H9 (cell line): ENCODE data around the gene FAXDC2. TPM values are rescaled to one million over a fixed set of nuclear protein-coding genes. Genes with fewer than 3 reads are reported as not detected.

Experiments used
- DNase-seq: peaks from one replicate; pipeline ENCODE4 v3.0.0-alpha.2; 2017
- H2AFZ ChIP-seq: one replicate; pipeline ENCODE4 v1.6.1; 2013; ENCODE audit warnings: mild to moderate bottlenecking, low read length, control low read depth, moderate library complexity
- H2AK5ac ChIP-seq: 2 replicates; pipeline ENCODE4 v1.6.1; 2013; ENCODE audit warnings: low read length, control low read depth, mixed read lengths; ENCODE audit not compliant: insufficient read length
- H2BK120ac ChIP-seq: one replicate; pipeline ENCODE4 v1.6.1; 2013; ENCODE audit warnings: low read depth, mild to moderate bottlenecking, low read length, control low read depth, inconsistent platforms; ENCODE audit not compliant: poor library complexity, severe bottlenecking
- H2BK12ac ChIP-seq: 2 replicates; pipeline ENCODE4 v1.6.1; 2013; ENCODE audit warnings: low read length, control low read depth, mixed read lengths, low read depth; ENCODE audit not compliant: insufficient read length
- H2BK15ac ChIP-seq: 2 replicates; pipeline ENCODE4 v1.6.1; 2013; ENCODE audit warnings: low read depth, low read length, control low read depth
- H2BK20ac ChIP-seq: one replicate; pipeline ENCODE4 v1.6.1; 2013; ENCODE audit warnings: low read depth, mild to moderate bottlenecking, low read length, control low read depth, inconsistent platforms; ENCODE audit not compliant: poor library complexity, severe bottlenecking
- H2BK5ac ChIP-seq: 2 replicates; pipeline ENCODE4 v1.6.1; 2013; ENCODE audit warnings: low read length, control low read depth, mixed read lengths; ENCODE audit not compliant: insufficient read length
- H3K14ac ChIP-seq: 2 replicates; pipeline ENCODE4 v1.6.1; 2013; ENCODE audit warnings: low read length, control low read depth; ENCODE audit not compliant: insufficient read depth
- H3K18ac ChIP-seq: 2 replicates; pipeline ENCODE4 v1.6.1; 2013; ENCODE audit warnings: low read depth, mild to moderate bottlenecking, mixed read lengths, low read length, control low read depth; ENCODE audit not compliant: insufficient read length
- H3K23ac ChIP-seq: 2 replicates; pipeline ENCODE4 v1.6.1; 2013; ENCODE audit warnings: low read length, control low read depth, mixed read lengths, low read depth; ENCODE audit not compliant: insufficient read length
- H3K23me2 ChIP-seq: 2 replicates; pipeline ENCODE4 v1.6.1; 2013; ENCODE audit warnings: low read depth, mild to moderate bottlenecking, mixed read lengths, low read length, control low read depth; ENCODE audit not compliant: insufficient read length, poor library complexity, severe bottlenecking
- H3K27ac ChIP-seq: 2 replicates; pipeline ENCODE4 v1.5.1; 2013; ENCODE audit warnings: low read length, control low read depth, mixed read lengths, low read depth; ENCODE audit not compliant: insufficient read length
- H3K27me3 ChIP-seq: 2 replicates; pipeline ENCODE4 v1.6.1; 2013; ENCODE audit warnings: low read length, control low read depth, inconsistent platforms; ENCODE audit not compliant: insufficient read depth
- H3K4ac ChIP-seq: 2 replicates; pipeline ENCODE4 v1.6.1; 2013; ENCODE audit warnings: low read depth, mild to moderate bottlenecking, control low read depth, inconsistent platforms, low read length, moderate library complexity
- H3K4me1 ChIP-seq: 2 replicates; pipeline ENCODE4 v1.6.1; 2013; ENCODE audit warnings: low read length, control low read depth, inconsistent platforms; ENCODE audit not compliant: insufficient read depth
- H3K4me2 ChIP-seq: 2 replicates; pipeline ENCODE4 v1.6.1; 2013; ENCODE audit warnings: low read length, control low read depth, mixed read lengths; ENCODE audit not compliant: insufficient read length, insufficient read depth
- H3K56ac ChIP-seq: 2 replicates; pipeline ENCODE4 v1.6.1; 2013; ENCODE audit warnings: low read depth, mild to moderate bottlenecking, mixed read lengths, low read length, control low read depth; ENCODE audit not compliant: insufficient read length
- H3K79me1 ChIP-seq: 2 replicates; pipeline ENCODE4 v1.6.1; 2013; ENCODE audit warnings: low read depth, mild to moderate bottlenecking, moderate library complexity, low read length, control low read depth, inconsistent platforms; ENCODE audit not compliant: insufficient read depth, poor library complexity, severe bottlenecking
- H3K79me2 ChIP-seq: 2 replicates; pipeline ENCODE4 v1.6.1; 2013; ENCODE audit warnings: low read length, control low read depth, inconsistent platforms; ENCODE audit not compliant: insufficient read depth
- H3K9ac ChIP-seq: 2 replicates; pipeline ENCODE4 v1.6.1; 2013; ENCODE audit warnings: low read length, control low read depth, mixed read lengths; ENCODE audit not compliant: insufficient read length; ENCODE audit errors: extremely low read depth
- H3K9me3 ChIP-seq: one replicate; pipeline ENCODE4 v1.6.1; 2013; ENCODE audit warnings: low read depth, low read length, inconsistent platforms; ENCODE audit not compliant: control insufficient read depth
- H3T11ph ChIP-seq: one replicate; pipeline ENCODE4 v1.6.1; 2013; ENCODE audit warnings: mild to moderate bottlenecking, low read length, control low read depth, inconsistent platforms
- H4K20me1 ChIP-seq: one replicate; pipeline ENCODE4 v1.6.1; 2013; ENCODE audit not compliant: control insufficient read depth, insufficient read length, insufficient read depth
- H4K5ac ChIP-seq: 2 replicates; pipeline ENCODE4 v1.6.1; 2013; ENCODE audit warnings: low read depth, mild to moderate bottlenecking, mixed read lengths, low read length, control low read depth; ENCODE audit not compliant: insufficient read length
- H4K8ac ChIP-seq: replicated peaks from 2 replicates; pipeline ENCODE4 v1.6.1; 2013; ENCODE audit warnings: low read length, control low read depth, mixed read lengths, low read depth; ENCODE audit not compliant: insufficient read length
- H4K91ac ChIP-seq: 2 replicates; pipeline ENCODE4 v1.6.1; 2013; ENCODE audit warnings: low read depth, mild to moderate bottlenecking, moderate library complexity, mixed read lengths, low read length, control low read depth; ENCODE audit not compliant: insufficient read length
- H3K27ac Mint-ChIP-seq, 3 experiments: 2 replicates in 2 of 3; 3 replicates in 1 of 3; pipeline ENCODE4 v1.8.0; 2020 to 2021; ENCODE audit warnings: mixed read lengths in 3 of 3, mild to moderate bottlenecking in 1 of 3, moderate library complexity in 1 of 3
- H3K27me3 Mint-ChIP-seq: 2 replicates; pipeline ENCODE4 v1.8.0; 2021; ENCODE audit warnings: low read depth, mild to moderate bottlenecking, moderate library complexity, mixed read lengths
- H3K36me3 Mint-ChIP-seq, 3 experiments: 2 replicates in 2 of 3; 3 replicates in 1 of 3; pipeline ENCODE4 v1.8.0; 2020 to 2021; ENCODE audit warnings: low read depth in 3 of 3, mixed read lengths in 3 of 3; ENCODE audit not compliant: insufficient read depth in 1 of 3
- H3K4me1 Mint-ChIP-seq, 2 experiments: 2 replicates each; pipeline ENCODE4 v1.8.0; 2020; ENCODE audit warnings: mixed read lengths in 2 of 2
- H3K4me3 Mint-ChIP-seq, 2 experiments: 2 replicates in 1 of 2; 3 replicates in 1 of 2; pipeline ENCODE4 v1.8.0; 2020 to 2021; ENCODE audit warnings: mild to moderate bottlenecking in 2 of 2, mixed read lengths in 2 of 2, moderate library complexity in 1 of 2
- H3K9me3 Mint-ChIP-seq, 2 experiments: 2 replicates in 1 of 2; 3 replicates in 1 of 2; pipeline ENCODE4 v1.8.0; 2020; ENCODE audit warnings: mild to moderate bottlenecking in 2 of 2, mixed read lengths in 2 of 2, moderate library complexity in 1 of 2
- CTCF ChIP-seq: fragments of 200-600 bp; sonication (generic); conservative IDR thresholded peaks from 3 replicates; pipeline ENCODE4 v1.8.0; 2021; ENCODE audit warnings: antibody characterized with exemption, mild to moderate bottlenecking
- WGBS: extraction: QIAGEN DNeasy Blood & Tissue Kit; methylation state at CpG from one replicate; pipeline ENCODE4 v1.1.7; 2013; ENCODE audit warnings: missing lambda C conversion rate, low lambda C conversion rate, mixed read lengths; ENCODE audit not compliant: insufficient read length; ENCODE audit errors: extremely low coverage; 5-methylcytosine and 5-hydroxymethylcytosine counted together
- total RNA-seq: library from RNA; stranded (reverse); gene quantifications from 2 replicates; pipeline ENCODE4 v1.2.1, GENCODE V29; 2021

The FAXDC2 gene
- total RNA-seq, 1 experiment from 2014 or later = 3.0 TPM

GRCh38 chr5:154806176-154806575 lies 44.2 kb downstream of the FAXDC2 start:
- no CpG with 5 or more reads among the region's 4 CpGs for WGBS
- Histone ChIP-seq H3T11ph (no peak overlapping the region), H3K9ac (no peak overlapping the region), H3K23ac (no peak overlapping the region), H2BK120ac (no peak overlapping the region), H3K23me2 (no peaks in the 10 kb centered on the region), H3K27ac (no peak overlapping the region), H4K91ac (no peak overlapping the region), H2BK15ac (no peak overlapping the region), H3K4ac (no peak overlapping the region), H3K4me1 (no peaks in the 10 kb centered on the region), H3K4me2 (no peak overlapping the region), H4K8ac (no peak overlapping the region), H2AFZ (no peak overlapping the region), H3K9me3 (no peaks in the 10 kb centered on the region), H4K5ac (no peak overlapping the region), H2BK5ac (no peak overlapping the region), H3K14ac (no peak overlapping the region), H2BK12ac (no peak overlapping the region), H4K20me1 (no peaks in the 10 kb centered on the region), H3K27me3 (no peaks in the 10 kb centered on the region), H3K56ac (no peak overlapping the region), H2BK20ac (no peak overlapping the region), H3K79me2 (no peaks in the 10 kb centered on the region), H3K18ac (no peak overlapping the region), H2AK5ac (no peak overlapping the region), H3K79me1 (no peaks in the 10 kb centered on the region)
- Mint-ChIP-seq H3K4me1 (no peaks in the 10 kb centered on the region; a peak in 1 of 4 replicates), H3K9me3 (no peaks in the 10 kb centered on the region), H3K27ac (peak overlapping the region in 1 of 3 experiments; percentile 25; a peak in 1 of 7 replicates), H3K36me3 (peaks cover 58 to 93% (median 91%) of the 10 kb centered on the region in 3 experiments; a peak in 6 of 7 replicates), H3K4me3 (no peak overlapping the region), H3K27me3 (no peaks in the 10 kb centered on the region; the same call in 1 of the 2 replicates)
- TF ChIP-seq CTCF = no peak
- DNase-seq = no peak
